Measurements from ENCODE around the gene MAST4. TPM values are rescaled to one million over a fixed set of nuclear protein-coding genes. Genes with fewer than 3 reads are reported as not detected.

Gene MAST4
- 20.9 TPM for total RNA-seq (ENCODE audit: insufficient read depth, low replicate concordance)

DNA sequence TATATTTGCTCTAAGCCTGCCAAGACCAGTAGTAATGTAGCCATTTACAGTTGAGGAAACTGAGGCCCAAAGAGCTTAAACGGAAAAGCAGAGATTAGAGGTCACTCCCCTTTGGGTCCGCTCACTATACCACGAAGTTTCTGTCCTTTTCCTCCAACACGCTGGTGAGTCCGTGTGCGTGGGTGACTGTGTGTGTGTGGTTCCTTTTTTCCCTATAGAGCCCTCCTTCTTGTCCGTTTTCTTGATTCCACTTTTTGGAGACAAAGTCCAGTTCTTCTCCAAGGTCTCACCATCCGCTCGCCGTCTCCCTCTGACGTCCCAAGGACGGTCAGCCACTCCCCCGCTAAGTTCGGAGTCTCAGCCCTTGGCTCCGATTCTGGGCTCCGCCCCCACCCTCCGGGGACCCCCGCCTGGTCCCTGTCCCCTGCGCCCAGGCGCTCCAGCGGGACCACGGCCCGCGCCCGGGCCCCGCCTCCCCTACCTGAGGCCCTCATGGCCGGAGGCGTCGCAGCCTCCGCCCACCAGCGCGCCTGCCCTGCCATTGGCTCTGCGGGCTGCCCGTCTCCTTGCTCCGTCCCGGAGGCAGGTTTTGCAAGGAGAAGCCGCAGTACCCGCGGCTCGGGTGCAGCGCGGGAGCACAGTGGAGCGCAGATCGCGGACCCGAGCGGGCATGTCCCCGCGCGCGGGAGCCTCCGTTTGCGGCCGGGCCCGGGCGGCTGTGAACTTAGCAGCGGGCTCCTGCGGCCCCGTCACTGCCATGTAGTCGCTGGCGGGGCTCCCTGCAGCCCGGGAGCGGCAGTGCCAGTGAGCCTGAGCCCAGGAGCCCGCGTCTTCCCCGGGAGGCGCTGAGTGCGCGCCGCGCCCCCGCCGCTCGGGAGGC lies at the start of gene MAST4:
Gene MAST4 (plus strand): TSS at position 638 of the 880 bp plus-strand sequence. CDS start 263 bp downstream, outside the sequence.
- peak; percentile 93 for DNase-seq (ENCODE audit: low spot score)

DNA sequence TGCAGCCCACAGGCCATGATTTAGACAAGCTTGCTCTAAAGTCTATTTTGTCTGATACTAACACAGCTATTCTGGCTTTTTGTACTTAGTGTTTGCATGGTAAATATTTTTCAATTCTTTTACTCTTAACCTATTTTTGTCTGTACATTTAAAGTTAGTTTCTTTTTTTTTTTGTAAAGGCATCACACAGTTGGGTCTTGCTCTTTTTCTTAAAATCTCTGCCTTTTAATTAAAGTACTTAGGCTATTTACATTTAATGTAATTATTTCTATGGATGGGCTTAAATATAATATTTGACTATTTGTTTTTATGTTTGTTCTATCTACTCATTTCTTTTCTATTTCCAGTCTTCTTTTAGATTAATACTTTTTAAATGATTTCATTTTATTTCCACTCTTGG lies 49.7 kb upstream of the MAST4 start:
- DNase-seq (ENCODE audit: low spot score): no peak

DNA sequence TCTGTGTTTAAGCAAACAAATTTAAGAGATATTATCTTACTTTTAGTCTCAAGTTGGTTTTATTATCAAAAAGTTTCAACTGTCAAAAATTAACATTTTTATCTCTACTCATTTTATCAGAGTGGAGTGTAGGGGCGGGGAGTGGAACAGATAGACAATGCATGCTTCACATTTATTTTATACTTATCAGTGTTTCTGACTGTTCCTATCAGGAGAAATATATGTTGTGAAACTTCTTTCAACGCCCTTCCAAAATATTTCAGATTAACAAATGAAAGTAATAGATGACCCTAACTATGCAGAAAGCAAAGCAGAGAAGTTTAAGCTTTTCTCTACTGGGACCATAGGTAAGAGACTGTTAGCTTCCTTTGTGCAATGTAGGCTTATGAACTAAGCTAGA lies 44.9 kb upstream of the MAST4 start:
- no peak for DNase-seq (ENCODE audit: low spot score)

DNA sequence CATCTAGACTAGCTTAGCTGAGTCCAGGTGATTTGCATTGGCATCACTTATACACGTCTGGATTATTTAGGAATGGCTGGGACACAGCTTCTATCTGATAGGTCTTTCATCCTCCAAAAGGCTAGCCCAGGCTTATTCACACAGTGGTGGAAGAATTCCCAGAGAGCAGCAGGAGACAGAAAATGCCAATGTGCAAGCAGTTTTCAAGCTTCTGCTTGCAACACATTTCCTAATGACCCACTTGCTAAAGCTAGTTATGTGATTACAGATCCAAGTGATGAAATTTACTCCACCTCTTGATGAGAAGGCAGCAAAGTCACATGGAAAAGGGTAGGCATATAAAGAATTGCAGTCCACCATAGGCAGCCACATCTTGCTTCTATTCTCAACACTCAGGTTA lies 44.2 kb upstream of the MAST4 start:
- no peak for DNase-seq (ENCODE audit: low spot score)

DNA sequence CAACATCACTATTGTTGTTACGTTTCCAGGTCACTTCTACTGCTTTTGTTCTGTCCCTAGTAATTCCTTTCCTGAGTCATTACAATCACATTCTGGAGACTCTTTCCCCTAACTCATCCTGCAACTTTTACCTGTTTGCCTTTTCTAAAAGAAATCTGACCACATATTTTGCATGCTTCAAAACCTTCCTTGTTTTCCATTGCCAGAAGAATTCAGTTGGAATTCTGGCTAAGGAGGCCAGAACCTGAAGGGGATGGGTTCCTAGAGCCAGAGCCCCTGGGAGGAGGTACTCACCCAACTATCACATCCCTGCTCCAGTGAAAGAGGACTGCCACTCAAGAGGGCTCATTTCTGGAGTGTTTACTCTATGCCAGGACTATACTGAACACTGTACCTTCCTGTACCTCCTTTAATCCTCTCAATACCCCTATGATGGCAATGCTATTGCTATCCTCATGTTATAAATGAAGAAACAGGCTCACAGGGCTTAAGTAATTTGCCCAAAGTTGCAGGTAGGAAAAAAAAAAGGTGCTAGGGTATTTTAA lies 42.8 kb upstream of the MAST4 start:
- no peak for DNase-seq (ENCODE audit: low spot score)

DNA sequence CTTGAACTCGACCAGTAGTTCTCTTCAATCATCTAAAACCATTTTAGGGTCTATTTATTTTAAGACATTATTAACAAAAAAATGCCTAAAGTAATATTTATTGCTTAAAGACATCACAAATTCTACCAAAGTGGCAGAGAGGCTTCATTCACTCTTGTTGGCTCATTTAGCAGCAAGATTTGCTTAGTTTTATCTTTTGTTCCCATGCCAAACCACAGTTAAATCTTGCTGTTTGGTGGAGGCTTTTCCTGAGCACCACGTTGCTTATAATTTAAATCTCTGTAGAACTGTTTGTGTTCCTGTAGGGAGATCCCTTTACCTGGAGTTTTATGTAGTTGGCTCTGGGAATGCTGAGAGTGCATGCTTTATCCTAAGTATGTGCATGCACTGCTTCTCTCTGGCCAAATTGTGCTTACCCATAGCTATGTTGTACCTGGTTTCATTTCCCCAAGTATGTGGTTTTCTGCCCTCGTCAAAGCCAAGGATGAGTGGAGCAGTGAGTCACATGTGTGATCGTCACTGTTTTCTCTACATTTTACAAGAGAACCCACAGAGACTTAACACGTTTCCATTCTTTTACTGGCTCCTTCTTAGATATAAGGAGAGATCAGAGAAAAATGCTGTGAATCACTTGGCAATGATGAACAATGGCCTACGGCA lies 42.1 kb upstream of the MAST4 start:
- peak; percentile 77 for DNase-seq (ENCODE audit: low spot score)

DNA sequence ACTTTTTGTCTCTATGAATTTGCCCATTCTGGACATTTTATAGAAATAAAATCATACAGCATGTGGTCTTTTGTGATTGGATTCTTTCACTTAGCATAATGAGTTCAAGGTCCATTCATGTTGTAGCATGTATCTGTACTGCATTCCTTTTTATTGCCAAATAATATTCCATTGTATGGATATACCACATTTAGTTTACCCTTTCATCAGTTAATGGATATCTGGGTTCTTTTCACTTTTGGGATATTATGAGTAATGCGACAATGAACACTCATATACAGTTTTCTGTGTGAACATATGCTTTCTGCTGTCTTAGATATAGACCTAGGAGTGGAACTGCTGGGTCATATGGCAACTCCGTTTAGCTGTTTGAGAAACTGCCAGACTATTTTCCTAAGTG lies 41.3 kb upstream of the MAST4 start:
- DNase-seq (ENCODE audit: low spot score): no peak

DNA sequence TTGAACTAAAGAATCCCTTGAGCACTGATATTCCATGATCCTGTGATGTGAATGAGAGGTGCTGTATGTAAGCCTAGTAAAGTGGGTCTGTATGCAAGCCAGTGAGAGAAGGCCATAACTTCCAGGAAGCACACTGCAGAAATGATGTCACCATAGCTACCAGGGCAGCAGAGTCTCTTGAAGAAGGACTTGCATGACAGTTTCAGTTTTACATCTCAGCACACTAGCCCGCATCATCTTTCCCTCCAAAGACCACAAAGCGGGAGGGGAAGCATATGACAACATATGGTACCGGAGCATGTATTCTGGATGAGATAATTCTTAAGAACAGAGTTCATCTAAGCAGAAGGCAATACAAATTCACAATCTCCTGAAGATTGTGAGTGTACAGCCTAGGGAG lies 37.6 kb upstream of the MAST4 start:
- peak; percentile 15 for DNase-seq (ENCODE audit: low spot score)

DNA sequence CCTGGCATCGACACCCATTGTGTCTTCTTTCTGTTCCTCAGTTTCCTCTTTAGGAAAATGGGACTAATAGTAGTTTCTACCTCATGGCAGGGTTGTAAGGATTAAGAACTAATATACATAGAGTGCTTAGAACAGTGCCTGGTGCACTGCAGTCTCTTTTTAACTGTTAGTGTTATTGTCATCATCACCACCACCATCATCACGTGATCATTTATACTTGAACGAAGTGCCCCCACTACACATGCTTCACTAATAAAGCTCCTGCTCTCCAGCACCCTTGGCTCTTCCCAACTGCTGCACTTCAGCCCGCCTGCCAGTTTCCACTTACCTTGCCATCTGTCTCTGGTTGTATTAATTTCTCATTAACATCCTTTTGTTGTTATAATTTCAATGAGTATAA lies 35.8 kb upstream of the MAST4 start:
- no peak for DNase-seq (ENCODE audit: low spot score)

DNA sequence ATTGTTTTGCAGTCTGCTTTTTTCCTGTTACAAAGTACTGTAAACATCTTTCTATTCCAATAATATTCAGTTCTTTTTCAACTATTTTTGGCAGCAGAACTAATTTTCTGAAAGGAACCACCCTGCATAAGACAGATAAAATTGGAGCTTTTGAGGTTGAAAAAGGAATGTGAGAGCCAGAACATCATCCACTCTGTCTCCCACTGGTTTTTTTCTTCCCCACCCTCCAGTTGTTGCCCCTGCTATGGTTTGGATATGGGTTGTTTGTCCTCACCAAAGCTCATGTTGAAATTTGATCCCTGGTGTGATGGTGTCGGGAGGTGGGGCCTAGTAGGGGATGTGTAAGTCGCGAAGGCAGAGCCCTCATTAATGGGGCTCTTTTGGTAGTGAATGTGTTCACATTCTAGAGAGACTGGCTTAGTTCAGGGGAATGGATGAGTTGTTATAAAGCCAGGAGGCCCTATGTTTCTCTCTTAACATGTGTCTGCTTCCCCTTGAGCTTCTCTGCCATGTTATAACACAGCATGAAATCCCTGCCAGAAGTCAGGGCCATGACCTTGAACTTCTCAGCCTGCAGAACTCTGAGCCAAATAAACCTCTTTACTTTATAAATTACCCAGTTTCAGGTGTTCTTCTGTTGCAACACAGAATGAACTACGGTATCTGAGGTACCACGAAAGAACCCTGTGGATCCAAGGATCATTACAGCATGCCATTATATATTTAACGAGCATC lies 34.8 kb upstream of the MAST4 start:
- DNase-seq (ENCODE audit: low spot score): no peak

DNA sequence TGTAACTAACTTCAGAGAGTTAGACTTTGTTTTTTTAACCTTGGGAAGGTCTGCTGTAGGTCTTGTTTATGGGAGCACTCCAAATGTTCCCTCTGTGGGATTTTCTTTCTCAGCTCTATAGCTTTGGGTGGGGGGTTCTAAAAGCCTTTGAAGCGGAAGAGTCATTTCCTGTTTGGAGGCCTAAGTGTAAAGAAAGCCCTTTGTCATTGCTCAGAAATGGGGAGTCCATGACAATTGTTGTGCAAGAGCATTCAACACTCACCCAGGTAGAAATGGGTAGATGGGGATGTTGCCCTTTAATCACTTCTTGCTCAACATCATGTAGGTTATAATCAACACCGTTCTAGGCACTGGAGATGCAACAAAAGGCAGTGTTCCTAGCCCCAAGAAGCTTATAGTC lies 30.3 kb upstream of the MAST4 start:
- no peak for DNase-seq (ENCODE audit: low spot score)

DNA sequence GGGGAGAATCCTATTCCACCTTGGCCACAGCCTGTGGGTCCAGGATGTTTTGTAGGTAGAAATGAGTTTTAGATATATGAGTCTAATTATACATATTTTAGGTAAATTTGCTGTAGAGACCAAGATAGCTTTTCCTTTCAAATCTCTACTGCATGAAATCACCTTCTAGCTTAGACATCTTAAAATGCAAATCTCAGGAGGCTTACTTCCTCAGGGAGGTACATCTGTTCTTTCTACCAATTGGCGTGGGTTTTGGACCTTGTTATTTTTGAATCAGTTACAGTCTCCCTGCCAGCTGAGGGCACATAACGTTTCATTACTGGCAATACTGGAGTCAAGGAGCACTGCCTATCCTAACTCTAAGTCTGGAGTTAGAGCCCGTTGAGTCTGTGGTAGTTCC lies 28.7 kb upstream of the MAST4 start:
- DNase-seq (ENCODE audit: low spot score): no peak

DNA sequence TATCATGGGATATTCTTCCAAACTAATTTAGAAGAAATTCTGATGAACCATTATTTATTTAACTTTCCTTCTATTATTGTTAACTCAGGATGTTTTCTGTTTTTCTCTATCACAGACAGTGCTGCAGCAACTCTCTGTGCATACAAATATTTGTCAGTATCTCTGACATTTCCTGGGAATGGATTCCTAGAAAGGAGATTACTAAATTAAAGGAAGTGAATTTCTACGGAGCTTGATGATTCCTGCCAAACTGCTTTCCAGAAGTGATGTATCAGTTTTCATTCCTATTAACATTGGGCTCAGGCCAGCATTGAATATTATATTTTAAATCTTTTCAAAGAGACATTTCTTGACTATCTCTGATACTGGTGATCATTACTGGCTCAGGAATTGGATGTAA lies 26.0 kb upstream of the MAST4 start:
- no peak for DNase-seq (ENCODE audit: low spot score)

DNA sequence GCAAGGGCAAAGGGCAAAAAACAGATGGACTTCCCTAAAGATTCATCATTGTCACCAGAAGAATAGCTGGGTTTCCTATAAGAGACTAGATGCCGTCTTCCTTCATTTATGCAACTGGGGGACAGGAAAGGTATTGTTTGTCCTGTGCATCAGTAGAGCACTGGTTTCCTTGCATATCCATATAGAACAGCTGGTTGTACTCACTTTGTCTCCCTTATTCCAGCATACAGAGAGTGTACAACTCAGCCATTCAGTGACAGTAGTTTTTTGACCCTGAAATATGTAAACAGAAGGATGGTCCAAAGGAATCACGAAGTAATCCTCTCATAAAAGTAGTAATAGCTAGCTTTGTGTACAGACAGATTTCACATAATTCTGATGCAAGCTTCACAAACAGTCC lies 22.5 kb upstream of the MAST4 start:
- DNase-seq (ENCODE audit: low spot score): no peak

DNA sequence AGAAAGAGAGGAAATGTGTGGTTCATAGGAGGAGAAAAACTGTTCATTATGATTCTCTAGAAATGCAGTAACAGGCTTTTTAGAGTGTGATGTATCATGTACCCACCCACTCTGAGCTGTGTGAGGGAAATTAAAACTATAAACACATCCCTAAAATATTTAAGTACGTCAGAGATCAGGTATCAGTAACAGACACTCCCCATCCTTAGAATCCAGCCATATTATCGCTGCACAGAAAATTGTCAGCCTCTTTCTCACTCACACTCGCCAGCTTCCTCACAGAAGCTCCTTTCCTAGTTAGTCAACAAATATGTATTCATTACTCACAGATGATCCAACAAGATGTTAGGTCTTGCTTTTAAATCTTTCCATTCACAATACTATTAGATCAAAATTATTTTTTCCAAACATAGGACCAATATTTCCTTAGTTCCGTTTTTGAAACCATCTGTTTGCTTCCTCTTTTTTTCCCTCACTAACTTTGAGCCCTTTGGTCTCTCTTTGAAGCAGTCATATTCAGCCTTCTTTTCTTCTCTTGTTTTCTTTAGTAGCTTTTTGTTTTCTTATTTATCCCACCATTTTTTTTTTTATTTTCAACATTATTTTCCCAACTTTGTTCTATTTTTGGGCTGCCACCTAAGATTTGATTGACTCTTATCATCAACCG lies 13.6 kb upstream of the MAST4 start:
- no peak for DNase-seq (ENCODE audit: low spot score)

DNA sequence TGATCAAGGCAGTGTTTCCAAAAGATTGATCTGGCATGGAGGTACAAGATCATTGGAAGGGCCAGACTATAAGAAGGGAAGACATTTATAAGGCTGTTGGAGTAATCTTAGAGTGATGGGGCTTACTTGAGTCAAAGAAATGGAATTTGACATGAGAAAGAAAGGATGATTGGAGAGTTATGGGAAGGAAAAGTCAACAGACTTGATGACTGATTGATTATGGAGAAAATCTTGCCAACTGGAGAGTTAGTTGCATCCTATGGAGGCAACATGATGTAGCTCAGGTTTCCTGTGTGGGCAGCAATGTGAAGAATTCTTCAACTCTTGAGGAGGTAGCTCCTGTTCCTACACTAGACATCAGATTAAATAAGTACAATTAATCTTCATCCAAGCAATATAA lies 10.9 kb upstream of the MAST4 start:
- no peak for DNase-seq (ENCODE audit: low spot score)

DNA sequence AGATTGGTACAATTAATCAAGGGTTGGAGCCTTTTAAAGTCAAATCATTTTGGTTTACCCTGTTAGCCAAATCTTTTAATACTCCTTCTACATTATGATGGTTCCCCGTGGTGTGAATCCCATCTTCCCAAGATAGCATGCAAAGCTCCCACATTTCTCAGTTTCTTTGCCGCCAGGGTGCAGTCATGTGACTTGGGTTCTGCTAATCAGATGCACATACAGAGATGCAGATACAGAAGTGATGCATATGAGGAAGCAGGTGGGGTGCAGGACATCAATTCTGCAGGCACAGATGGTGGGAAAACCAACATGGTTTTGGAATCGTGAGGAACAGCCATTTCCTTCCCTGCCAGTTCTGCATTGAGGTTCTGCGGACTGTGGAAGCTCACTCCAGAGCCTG lies 8.4 kb upstream of the MAST4 start:
- no peak for DNase-seq (ENCODE audit: low spot score)

DNA sequence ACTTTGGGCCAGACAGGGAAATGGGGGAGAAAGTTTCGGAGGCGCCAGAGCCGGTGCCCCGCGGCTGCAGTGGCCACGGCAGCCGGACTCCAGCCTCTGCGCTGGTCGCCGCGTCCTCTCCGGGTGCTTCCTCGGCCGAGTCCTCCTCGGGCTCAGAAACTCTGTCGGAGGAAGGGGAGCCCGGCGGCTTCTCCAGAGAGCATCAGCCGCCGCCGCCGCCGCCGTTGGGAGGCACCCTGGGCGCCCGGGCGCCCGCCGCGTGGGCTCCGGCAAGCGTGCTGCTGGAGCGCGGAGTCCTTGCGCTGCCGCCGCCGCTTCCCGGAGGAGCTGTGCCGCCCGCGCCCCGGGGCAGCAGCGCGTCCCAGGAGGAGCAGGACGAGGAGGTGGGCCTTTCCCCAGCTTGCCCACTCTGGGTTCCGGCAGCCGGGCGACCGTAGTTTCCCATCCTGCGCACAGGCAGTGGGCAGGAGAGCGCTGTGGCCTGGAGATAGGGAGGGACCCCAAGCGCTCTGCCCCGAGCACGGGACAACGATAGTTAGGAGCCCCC lies 516 bp downstream of the MAST4 start:
- DNase-seq (ENCODE audit: low spot score): peak; percentile 36

DNA sequence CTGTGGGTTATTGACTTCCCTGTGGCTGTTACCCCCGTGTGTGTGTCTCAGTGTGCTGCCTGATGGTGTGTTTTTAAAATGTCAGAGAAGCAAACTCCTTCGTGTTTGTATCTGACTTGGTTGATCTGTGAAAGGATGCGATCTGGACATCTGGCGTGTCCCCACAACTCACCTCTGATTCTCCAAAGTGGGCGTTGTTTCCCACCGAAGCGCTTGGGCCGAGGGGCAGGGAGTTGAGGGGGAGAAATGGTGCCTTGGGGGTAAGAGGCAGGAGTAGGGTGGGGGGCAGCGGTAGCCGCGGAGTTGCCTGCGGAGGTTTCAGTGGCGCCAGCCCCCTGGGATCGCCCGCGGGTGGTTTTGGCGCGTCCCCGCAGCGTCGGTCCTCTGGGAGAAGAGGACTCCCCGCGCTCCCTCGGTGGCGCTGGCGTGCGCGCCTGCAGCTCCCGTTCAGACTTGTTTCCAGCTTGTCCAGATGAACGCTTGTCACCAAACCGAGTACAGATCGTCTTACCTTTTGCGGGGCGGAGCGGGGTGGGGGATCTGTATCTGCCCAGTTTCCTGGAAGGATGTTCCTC lies 1.1 kb downstream of the MAST4 start:
- DNase-seq (ENCODE audit: low spot score): peak; percentile 38

DNA sequence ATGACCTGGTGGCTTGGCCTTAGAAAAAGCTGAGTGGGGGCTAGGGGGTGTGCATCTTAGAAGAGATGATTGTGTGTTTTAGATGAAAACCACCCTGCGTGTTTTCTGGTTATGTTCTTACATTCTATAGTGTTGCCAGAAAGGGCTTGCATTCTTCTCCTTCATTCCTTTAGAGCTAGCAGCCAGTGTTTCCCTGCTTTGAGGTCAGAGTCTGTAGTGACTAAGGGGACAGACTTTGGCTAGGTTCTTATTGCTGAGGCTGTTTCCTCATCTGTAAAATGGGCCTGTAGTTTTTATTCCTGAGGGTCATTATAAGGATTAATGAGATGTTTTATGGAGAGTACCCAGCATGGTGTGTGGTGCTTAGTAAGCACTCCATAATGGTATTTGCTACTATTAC lies 6.4 kb downstream of the MAST4 start:
- no peak for DNase-seq (ENCODE audit: low spot score)

DNA sequence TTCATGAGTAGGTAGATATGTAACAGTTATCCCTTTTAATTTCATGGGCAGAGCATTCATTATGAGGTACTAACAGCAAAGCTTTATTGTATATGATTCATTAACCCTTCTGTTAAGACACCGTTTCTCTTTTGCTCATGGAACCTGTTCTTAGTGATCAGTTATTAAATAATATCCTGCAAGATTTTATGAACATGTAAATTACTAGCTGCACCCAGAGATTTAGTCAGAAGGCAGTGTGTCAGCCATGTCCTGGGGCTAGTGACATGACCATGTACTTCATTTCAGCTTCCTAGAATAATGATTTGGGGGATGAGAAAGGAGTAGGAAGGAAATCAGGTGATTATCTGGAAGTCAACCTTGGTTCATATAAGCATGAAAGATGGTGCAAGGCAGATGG lies 7.0 kb downstream of the MAST4 start:
- no peak for DNase-seq (ENCODE audit: low spot score)

Data from umbilical cord (tissue), 2 donors.